ENCODE data around the gene TTLL4. TPM values are rescaled to one million over a fixed set of nuclear protein-coding genes. Genes with fewer than 3 reads are reported as not detected.

The TTLL4 gene
- total and polyA plus RNA-seq, 2 of the 8 experiments (the other 6 are each of a cell fraction or from before 2014, with no cell fraction given) = 71.1 to 105 TPM

- TF ChIP-seq CHD7 (IDR thresholded peaks at IDR 0.05; ENCODE audit: insufficient replicate concordance, low read length) = no peak
- TF ChIP-seq CTBP2 (IDR thresholded peaks at IDR 0.05; ENCODE audit: borderline replicate concordance, insufficient read depth, insufficient read length, low read length) = no peak
Observed at GRCh38 chr2:218745160-218745558, 34.5 kb downstream of the TTLL4 start (continued).

Data from H1 (cell line).